HEK293 (cell line): Measurements from ENCODE around the gene PLEKHG5.

Experiments used
- CTCF ChIA-PET: fragments of 350-600 bp; formaldehyde crosslinking; extraction: SDS; loops from one replicate; lab custom pipeline; 2021; ENCODE audit warnings: antibody characterized with exemption; lab: Yijun Ruan, JAX
- POLR2A ChIA-PET: fragments of 300-600 bp; formaldehyde crosslinking; extraction: SDS; loops from one replicate; lab custom pipeline; 2020; ENCODE audit warnings: antibody characterized with exemption, inconsistent platforms; lab: Yijun Ruan, JAX
- H3K27ac ChIP-seq: fragments of 200-500 bp; sonication (Bioruptor generic); 2 replicates; pipeline ENCODE4 v1.5.1; 2014; ENCODE audit warnings: low read depth, low read length, control low read depth, inconsistent platforms; ENCODE audit errors: extremely low read depth
- H3K36me3 ChIP-seq, 2 experiments: fragments of 200-500 bp in 1 of 2; sonication (Bioruptor generic) in 1 of 2; 1 replicate in 1 of 2; 2 replicates in 1 of 2; pipeline ENCODE4 v1.5.1; 2014 to 2017; ENCODE audit warnings: inconsistent platforms in 2 of 2, low read length in 2 of 2; ENCODE audit not compliant: control insufficient read depth in 2 of 2, insufficient read depth in 1 of 2
- H3K4me1 ChIP-seq: fragments of 200-500 bp; sonication (Bioruptor generic); 2 replicates; pipeline ENCODE4 v1.5.1; 2014; ENCODE audit warnings: mild to moderate bottlenecking, low read length, inconsistent platforms; ENCODE audit not compliant: control insufficient read depth, insufficient read depth
- H3K4me3 ChIP-seq: 2 replicates; pipeline ENCODE4 v1.5.1; 2011; ENCODE audit warnings: low read depth, mild to moderate bottlenecking, control low read depth, low read length, moderate library complexity
- H3K9me3 ChIP-seq: fragments of 200-500 bp; sonication (Bioruptor generic); 2 replicates; pipeline ENCODE4 v1.5.1; 2014; ENCODE audit warnings: low read depth, low read length, inconsistent platforms; ENCODE audit not compliant: control insufficient read depth, insufficient read depth
- EGR2 ChIP-seq: fragments of 450-650 bp; formaldehyde crosslinking; IDR thresholded peaks from 2 replicates; pipeline ENCODE4 v1.5.1; 2016; ENCODE audit warnings: low read depth, missing biosample characterization, missing genetic modification characterization
- GLI2 ChIP-seq: fragments of 450-650 bp; formaldehyde crosslinking; IDR thresholded peaks from 2 replicates; pipeline ENCODE4; 2017; ENCODE audit warnings: missing biosample characterization, missing genetic modification characterization, low read depth, borderline replicate concordance
- HOXD13 ChIP-seq: sonication (generic); formaldehyde crosslinking; IDR thresholded peaks from 2 replicates; pipeline ENCODE4 v1.8.0; 2022; ENCODE audit warnings: missing genetic modification reagents, borderline replicate concordance
- MEIS1 ChIP-seq: sonication (generic); formaldehyde crosslinking; IDR thresholded peaks from 2 replicates; pipeline ENCODE4 v1.8.1; 2022; ENCODE audit warnings: missing genetic modification reagents, mild to moderate bottlenecking, borderline replicate concordance
- REPIN1 ChIP-seq: fragments of 450-650 bp; formaldehyde crosslinking; IDR thresholded peaks from 2 replicates; pipeline ENCODE4 v1.5.1; 2017; ENCODE audit warnings: missing biosample characterization, missing genetic modification characterization, low read depth
- SCRT1 ChIP-seq: fragments of 450-650 bp; formaldehyde crosslinking; IDR thresholded peaks from 2 replicates; pipeline ENCODE4 v1.5.1; 2016; ENCODE audit warnings: missing biosample characterization, missing genetic modification characterization, borderline replicate concordance
- TRIM28 ChIP-seq: IDR thresholded peaks from 2 replicates; pipeline ENCODE4 v1.6.1; 2011; ENCODE audit warnings: low read length, control low read depth, borderline replicate concordance
- WT1 ChIP-seq: fragments of 450-650 bp; formaldehyde crosslinking; IDR thresholded peaks from 2 replicates; pipeline ENCODE4 v1.5.1; 2016; ENCODE audit warnings: missing biosample characterization, missing genetic modification characterization
- ZFP41 ChIP-seq: fragments of 450-650 bp; formaldehyde crosslinking; IDR thresholded peaks from 2 replicates; pipeline ENCODE4 v1.5.1; 2016; ENCODE audit warnings: missing biosample characterization, missing genetic modification characterization, borderline replicate concordance
- ZNF292 ChIP-seq: fragments of 450-650 bp; formaldehyde crosslinking; IDR thresholded peaks from 2 replicates; pipeline ENCODE4 v1.5.1; 2016; ENCODE audit warnings: low read depth, missing biosample characterization, missing genetic modification characterization, borderline replicate concordance
- ZNF302 ChIP-seq: fragments of 450-650 bp; formaldehyde crosslinking; IDR thresholded peaks from 2 replicates; pipeline ENCODE4 v1.5.1; 2016; ENCODE audit warnings: missing biosample characterization, missing genetic modification characterization, low read depth
- ZNF354C ChIP-seq: fragments of 450-650 bp; formaldehyde crosslinking; IDR thresholded peaks from 2 replicates; pipeline ENCODE4 v1.5.1; 2016; ENCODE audit warnings: missing biosample characterization, missing genetic modification characterization, low read depth, borderline replicate concordance
- ZNF830 ChIP-seq: fragments of 450-650 bp; IDR thresholded peaks from 2 replicates; pipeline ENCODE4 v1.5.0; 2018; ENCODE audit warnings: missing biosample characterization, missing genetic modification characterization, low read depth, mild to moderate bottlenecking, moderate library complexity
- ZSCAN23 ChIP-seq: fragments of 450-650 bp; formaldehyde crosslinking; IDR thresholded peaks from 2 replicates; pipeline ENCODE4 v1.5.1; 2016; ENCODE audit warnings: missing biosample characterization, missing genetic modification characterization
- TF ChIP-seq, protein P1 (sequence below): fragments of 450-650 bp; formaldehyde crosslinking; IDR thresholded peaks from 2 replicates; pipeline ENCODE4 v1.5.1; 2017; ENCODE audit warnings: missing biosample characterization, mild to moderate bottlenecking, missing genetic modification characterization, moderate library complexity
- TF ChIP-seq, protein P2 (sequence below): fragments of 450-650 bp; formaldehyde crosslinking; IDR thresholded peaks from 2 replicates; pipeline ENCODE4 v1.5.1; 2017; ENCODE audit warnings: missing biosample characterization, missing genetic modification characterization
- TF ChIP-seq, protein P3 (sequence below): fragments of 450-650 bp; IDR thresholded peaks from 2 replicates; pipeline ENCODE4 v1.5.1; 2018; ENCODE audit warnings: missing biosample characterization, missing genetic modification characterization
- TF ChIP-seq, protein P4 (sequence below): sonication (generic); formaldehyde crosslinking; IDR thresholded peaks from 2 replicates; pipeline ENCODE4 v1.8.1; 2022; ENCODE audit warnings: mild to moderate bottlenecking, moderate library complexity, missing genetic modification reagents
- TF ChIP-seq, protein P5 (sequence below): fragments of 450-650 bp; formaldehyde crosslinking; IDR thresholded peaks from 2 replicates; pipeline ENCODE4 v1.5.1; 2016; ENCODE audit warnings: missing biosample characterization, missing genetic modification characterization, borderline replicate concordance

PLEKHG5 gene

DNA sequence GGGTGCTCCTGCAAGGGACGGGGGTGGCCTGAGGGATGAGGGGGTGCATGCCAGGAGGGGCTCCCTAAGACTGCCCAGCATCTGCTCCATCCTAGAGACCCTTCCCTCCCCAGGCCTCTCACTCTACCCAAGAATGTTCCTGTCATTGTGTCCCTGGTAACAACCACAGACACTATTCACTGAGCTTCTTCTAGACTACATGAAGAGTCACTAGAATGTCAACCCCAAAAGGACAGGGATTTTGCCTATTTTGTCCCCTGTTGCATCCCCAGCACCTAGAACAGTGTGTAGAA is 28.4 kb downstream of the PLEKHG5 start:
- Histone ChIP-seq H3K36me3 (peaks cover 0 to 40% of the 10 kb centered on the region in 2 experiments; a peak in 1 of 3 replicates), H3K9me3 (no peaks in the 10 kb centered on the region), H3K27ac (no peak overlapping the region), H3K4me3 (no peak overlapping the region), H3K4me1 (no peaks in the 10 kb centered on the region)
- TF ChIP-seq GLI2 (tag by site-specific recombination) (no peak), ZFP41 (tag by site-specific recombination) (no peak), ZNF302 (tag by site-specific recombination) (no peak), HOXD13 (CRISPR knock-in tag) (no peak), MEIS1 (CRISPR knock-in tag) (no peak), WT1 (tag by site-specific recombination) (no peak), ZSCAN23 (tag by site-specific recombination) (no peak), ZNF830 (tag by site-specific recombination) (no peak), REPIN1 (tag by site-specific recombination) (no peak), ZNF292 (tag by site-specific recombination) (no peak), TRIM28 (no peak)
- TF ChIP-seq, protein P1, sequence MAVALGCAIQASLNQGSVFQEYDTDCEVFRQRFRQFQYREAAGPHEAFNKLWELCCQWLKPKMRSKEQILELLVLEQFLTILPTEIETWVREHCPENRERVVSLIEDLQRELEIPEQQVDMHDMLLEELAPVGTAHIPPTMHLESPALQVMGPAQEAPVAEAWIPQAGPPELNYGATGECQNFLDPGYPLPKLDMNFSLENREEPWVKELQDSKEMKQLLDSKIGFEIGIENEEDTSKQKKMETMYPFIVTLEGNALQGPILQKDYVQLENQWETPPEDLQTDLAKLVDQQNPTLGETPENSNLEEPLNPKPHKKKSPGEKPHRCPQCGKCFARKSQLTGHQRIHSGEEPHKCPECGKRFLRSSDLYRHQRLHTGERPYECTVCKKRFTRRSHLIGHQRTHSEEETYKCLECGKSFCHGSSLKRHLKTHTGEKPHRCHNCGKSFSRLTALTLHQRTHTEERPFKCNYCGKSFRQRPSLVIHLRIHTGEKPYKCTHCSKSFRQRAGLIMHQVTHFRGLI (tag by site-specific recombination): no peak
- TF ChIP-seq, protein P2, sequence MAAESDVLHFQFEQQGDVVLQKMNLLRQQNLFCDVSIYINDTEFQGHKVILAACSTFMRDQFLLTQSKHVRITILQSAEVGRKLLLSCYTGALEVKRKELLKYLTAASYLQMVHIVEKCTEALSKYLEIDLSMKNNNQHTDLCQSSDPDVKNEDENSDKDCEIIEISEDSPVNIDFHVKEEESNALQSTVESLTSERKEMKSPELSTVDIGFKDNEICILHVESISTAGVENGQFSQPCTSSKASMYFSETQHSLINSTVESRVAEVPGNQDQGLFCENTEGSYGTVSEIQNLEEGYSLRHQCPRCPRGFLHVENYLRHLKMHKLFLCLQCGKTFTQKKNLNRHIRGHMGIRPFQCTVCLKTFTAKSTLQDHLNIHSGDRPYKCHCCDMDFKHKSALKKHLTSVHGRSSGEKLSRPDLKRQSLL: no peak
- TF ChIP-seq, protein P3, sequence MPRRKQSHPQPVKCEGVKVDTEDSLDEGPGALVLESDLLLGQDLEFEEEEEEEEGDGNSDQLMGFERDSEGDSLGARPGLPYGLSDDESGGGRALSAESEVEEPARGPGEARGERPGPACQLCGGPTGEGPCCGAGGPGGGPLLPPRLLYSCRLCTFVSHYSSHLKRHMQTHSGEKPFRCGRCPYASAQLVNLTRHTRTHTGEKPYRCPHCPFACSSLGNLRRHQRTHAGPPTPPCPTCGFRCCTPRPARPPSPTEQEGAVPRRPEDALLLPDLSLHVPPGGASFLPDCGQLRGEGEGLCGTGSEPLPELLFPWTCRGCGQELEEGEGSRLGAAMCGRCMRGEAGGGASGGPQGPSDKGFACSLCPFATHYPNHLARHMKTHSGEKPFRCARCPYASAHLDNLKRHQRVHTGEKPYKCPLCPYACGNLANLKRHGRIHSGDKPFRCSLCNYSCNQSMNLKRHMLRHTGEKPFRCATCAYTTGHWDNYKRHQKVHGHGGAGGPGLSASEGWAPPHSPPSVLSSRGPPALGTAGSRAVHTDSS (tag by site-specific recombination): no peak
- TF ChIP-seq, protein P4, sequence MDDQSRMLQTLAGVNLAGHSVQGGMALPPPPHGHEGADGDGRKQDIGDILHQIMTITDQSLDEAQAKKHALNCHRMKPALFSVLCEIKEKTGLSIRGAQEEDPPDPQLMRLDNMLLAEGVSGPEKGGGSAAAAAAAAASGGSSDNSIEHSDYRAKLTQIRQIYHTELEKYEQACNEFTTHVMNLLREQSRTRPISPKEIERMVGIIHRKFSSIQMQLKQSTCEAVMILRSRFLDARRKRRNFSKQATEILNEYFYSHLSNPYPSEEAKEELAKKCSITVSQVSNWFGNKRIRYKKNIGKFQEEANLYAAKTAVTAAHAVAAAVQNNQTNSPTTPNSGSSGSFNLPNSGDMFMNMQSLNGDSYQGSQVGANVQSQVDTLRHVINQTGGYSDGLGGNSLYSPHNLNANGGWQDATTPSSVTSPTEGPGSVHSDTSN (CRISPR knock-in tag): no peak
- CTCF ChIA-PET: interaction anchor here (1.2 to 2.7 kb wide), 4 partner anchors 10 to 216 kb away, joined by 3 to 10 read pairs (median 4); no protein-coding TSS in a partner anchor
- POLR2A ChIA-PET: no interaction called here

DNA sequence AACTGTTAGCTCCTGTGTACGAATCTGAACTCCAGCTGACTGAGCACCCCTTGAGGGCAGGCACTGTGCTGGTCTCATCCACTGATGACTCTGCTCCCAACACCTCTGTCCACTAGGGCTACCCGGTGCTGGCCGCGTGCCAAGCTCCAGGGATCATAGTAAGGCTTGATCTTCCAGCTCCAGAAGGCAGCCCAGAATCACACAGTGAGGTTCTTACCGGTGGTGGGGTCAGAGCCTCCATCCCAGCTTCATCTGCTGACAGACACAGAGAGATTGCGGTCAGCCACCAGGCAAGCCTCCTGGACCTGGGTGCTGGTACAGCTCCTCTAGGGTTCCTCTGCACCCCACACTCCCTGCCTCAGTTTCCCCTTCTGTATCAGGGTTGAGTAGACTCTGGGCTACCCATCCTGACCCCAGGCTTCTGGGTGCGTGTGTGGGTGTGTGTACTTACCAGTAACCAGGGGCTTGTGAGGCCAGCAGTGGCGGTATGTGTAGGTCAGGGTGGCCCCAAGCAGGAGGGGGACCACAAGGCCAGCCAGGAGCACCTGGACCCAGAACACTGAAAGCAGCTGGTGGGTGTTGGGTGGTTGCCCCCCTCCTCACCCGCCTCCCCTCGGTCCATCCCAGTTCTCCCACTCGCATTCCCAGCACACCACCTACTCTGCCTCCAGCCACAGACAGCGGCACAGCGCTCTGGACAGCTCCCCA is 28.9 kb downstream of the PLEKHG5 start:
- POLR2A ChIA-PET: no interaction called here
- Histone ChIP-seq H3K4me3 (no peak overlapping the region), H3K36me3 (peaks cover 0 to 35% of the 10 kb centered on the region in 2 experiments; a peak in 1 of 3 replicates), H3K9me3 (no peaks in the 10 kb centered on the region), H3K27ac (no peak overlapping the region), H3K4me1 (no peaks in the 10 kb centered on the region)
- CTCF ChIA-PET: interaction anchor here (0.8 to 2.7 kb wide), 5 partner anchors 11 to 216 kb away, joined by 3 to 10 read pairs (median 4); no protein-coding TSS in a partner anchor
- TF ChIP-seq EGR2 (tag by site-specific recombination) (peak; percentile 81), ZNF354C (tag by site-specific recombination) (no peak), SCRT1 (tag by site-specific recombination) (no peak)
- TF ChIP-seq, protein P5, sequence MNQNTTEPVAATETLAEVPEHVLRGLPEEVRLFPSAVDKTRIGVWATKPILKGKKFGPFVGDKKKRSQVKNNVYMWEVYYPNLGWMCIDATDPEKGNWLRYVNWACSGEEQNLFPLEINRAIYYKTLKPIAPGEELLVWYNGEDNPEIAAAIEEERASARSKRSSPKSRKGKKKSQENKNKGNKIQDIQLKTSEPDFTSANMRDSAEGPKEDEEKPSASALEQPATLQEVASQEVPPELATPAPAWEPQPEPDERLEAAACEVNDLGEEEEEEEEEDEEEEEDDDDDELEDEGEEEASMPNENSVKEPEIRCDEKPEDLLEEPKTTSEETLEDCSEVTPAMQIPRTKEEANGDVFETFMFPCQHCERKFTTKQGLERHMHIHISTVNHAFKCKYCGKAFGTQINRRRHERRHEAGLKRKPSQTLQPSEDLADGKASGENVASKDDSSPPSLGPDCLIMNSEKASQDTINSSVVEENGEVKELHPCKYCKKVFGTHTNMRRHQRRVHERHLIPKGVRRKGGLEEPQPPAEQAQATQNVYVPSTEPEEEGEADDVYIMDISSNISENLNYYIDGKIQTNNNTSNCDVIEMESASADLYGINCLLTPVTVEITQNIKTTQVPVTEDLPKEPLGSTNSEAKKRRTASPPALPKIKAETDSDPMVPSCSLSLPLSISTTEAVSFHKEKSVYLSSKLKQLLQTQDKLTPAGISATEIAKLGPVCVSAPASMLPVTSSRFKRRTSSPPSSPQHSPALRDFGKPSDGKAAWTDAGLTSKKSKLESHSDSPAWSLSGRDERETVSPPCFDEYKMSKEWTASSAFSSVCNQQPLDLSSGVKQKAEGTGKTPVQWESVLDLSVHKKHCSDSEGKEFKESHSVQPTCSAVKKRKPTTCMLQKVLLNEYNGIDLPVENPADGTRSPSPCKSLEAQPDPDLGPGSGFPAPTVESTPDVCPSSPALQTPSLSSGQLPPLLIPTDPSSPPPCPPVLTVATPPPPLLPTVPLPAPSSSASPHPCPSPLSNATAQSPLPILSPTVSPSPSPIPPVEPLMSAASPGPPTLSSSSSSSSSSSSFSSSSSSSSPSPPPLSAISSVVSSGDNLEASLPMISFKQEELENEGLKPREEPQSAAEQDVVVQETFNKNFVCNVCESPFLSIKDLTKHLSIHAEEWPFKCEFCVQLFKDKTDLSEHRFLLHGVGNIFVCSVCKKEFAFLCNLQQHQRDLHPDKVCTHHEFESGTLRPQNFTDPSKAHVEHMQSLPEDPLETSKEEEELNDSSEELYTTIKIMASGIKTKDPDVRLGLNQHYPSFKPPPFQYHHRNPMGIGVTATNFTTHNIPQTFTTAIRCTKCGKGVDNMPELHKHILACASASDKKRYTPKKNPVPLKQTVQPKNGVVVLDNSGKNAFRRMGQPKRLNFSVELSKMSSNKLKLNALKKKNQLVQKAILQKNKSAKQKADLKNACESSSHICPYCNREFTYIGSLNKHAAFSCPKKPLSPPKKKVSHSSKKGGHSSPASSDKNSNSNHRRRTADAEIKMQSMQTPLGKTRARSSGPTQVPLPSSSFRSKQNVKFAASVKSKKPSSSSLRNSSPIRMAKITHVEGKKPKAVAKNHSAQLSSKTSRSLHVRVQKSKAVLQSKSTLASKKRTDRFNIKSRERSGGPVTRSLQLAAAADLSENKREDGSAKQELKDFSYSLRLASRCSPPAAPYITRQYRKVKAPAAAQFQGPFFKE (tag by site-specific recombination): no peak
- TF ChIP-seq, protein P3 (tag by site-specific recombination): no peak
